RWPE1 (cell line): ENCODE data around the gene SIX1.

Experiments used
- CTCF ChIA-PET: fragments of 350-600 bp; sonication (Branson Sonifier 250); formaldehyde crosslinking; extraction: SDS; loops from one replicate; lab custom pipeline; 2021; lab: Yijun Ruan, JAX
- POLR2A ChIA-PET: fragments of 400-600 bp; formaldehyde crosslinking; extraction: SDS; loops from one replicate; lab custom pipeline; 2020; ENCODE audit warnings: antibody characterized with exemption; ENCODE audit not compliant: low non-redundant PET; lab: Yijun Ruan, JAX
- DNase-seq: peaks from one replicate; pipeline ENCODE4 v3.0.0; 2012; ENCODE audit warnings: low spot score
- H3K27ac ChIP-seq: fragments of 450-650 bp; 2 replicates; pipeline ENCODE4 v1.5.1; 2017
- TF ChIP-seq, protein P1 (sequence below): fragments of 450-650 bp; conservative IDR thresholded peaks from 2 replicates; pipeline ENCODE4 v1.5.1; 2017; ENCODE audit warnings: low read depth, mild to moderate bottlenecking

Gene SIX1

DNA sequence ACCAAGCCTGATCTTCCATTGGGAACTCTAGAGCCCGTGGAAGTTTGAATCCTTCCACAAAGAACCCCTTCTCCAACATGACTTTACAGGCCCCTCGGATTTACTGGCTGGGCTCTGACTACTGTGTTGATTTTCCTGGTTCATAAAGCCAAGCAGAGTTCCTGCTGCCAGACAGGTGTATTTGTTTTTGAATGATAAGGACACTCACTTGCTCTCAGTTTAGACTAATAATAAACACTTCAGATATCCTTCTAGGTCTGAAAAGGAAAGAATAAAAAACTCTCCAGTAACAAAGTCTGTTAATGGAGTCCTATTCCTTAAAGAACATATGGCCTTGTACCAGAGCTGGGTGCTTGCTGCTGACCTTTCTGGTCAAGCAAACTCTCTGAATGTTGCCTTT is 31.0 kb downstream of the SIX1 start:
- TF ChIP-seq, protein P1, sequence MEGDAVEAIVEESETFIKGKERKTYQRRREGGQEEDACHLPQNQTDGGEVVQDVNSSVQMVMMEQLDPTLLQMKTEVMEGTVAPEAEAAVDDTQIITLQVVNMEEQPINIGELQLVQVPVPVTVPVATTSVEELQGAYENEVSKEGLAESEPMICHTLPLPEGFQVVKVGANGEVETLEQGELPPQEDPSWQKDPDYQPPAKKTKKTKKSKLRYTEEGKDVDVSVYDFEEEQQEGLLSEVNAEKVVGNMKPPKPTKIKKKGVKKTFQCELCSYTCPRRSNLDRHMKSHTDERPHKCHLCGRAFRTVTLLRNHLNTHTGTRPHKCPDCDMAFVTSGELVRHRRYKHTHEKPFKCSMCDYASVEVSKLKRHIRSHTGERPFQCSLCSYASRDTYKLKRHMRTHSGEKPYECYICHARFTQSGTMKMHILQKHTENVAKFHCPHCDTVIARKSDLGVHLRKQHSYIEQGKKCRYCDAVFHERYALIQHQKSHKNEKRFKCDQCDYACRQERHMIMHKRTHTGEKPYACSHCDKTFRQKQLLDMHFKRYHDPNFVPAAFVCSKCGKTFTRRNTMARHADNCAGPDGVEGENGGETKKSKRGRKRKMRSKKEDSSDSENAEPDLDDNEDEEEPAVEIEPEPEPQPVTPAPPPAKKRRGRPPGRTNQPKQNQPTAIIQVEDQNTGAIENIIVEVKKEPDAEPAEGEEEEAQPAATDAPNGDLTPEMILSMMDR: no peak
- ChIA-PET POLR2A (no interaction called here), CTCF (interaction anchor here (0.6 kb wide), 1 partner anchor 327 kb away, joined by 3 read pairs; no protein-coding TSS in a partner anchor)
- H3K27ac ChIP-seq: no peak overlapping the region
- no peak for DNase-seq

DNA sequence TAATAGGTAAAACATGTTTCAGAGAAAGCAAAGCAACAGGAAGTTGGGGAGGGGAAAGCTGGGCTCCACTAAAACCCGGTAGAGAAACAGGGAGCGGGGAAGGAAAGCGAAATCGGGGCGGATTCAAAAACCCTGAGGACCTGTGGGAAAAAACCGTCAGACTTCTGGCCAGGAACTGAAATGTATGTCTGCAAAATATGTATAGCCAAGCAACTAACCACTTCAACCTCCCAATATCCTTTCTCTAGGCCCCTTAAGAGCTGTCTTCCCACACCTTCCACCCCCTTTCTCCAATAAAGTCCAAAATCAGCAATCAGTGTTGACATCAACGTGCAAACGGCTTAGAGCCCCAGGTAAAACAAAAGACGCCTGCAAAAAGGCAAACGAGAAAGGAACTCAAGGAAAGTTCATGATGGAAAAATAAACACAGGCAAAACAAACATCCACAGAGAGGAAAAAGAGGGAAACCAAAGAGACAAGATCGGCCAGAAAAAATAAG is 32.8 kb downstream of the SIX1 start:
- POLR2A ChIA-PET: no interaction called here
- no peak for DNase-seq
- TF ChIP-seq, protein P1: no peak
- H3K27ac ChIP-seq: no peak overlapping the region
- CTCF ChIA-PET: no interaction called here

DNA sequence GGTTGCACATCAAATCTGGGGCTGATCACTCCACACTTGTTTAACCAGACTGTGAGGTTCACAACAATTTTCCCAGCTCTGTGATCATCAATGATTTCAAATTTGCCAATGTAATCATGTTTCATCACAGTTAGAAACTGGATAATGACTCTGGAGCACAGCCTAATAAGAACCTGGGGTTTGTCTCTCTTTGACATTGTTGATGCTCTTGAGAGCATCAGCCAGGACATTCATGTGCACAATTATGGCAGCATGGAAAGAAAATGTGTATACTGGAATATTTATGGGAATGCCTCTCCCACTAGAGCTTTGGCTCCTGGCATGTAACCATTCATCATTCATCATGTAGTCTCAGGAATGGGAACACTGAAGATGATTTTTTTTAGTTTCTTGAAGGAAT is 47.0 kb downstream of the SIX1 start:
- no peak for DNase-seq
- no peak overlapping the region for H3K27ac ChIP-seq
- ChIA-PET POLR2A (no interaction called here), CTCF (no interaction called here)
- TF ChIP-seq, protein P1: no peak

DNA sequence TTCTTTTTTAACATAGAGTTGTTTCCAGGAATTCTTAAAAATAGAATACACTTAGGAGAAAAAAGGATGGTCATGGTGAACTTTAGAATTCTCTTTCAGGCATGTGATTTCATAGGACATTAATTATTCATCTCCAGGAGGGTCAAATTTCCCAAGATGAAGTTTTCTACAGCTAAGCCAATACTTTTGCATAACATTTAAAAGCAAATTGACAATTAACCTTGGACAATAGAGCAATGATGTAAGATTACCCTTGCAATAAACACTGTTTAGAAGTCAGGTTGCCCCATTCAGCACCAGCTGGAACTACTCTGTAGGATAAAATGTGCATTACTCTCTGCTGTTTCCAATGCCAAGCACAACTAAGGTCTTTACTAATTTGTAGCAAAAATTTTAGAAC is 49.5 kb downstream of the SIX1 start:
- CTCF ChIA-PET: interaction anchor here (0.5 kb wide), 1 partner anchor 750 kb away, joined by 3 read pairs; no protein-coding TSS in a partner anchor
- TF ChIP-seq, protein P1: no peak

DNA sequence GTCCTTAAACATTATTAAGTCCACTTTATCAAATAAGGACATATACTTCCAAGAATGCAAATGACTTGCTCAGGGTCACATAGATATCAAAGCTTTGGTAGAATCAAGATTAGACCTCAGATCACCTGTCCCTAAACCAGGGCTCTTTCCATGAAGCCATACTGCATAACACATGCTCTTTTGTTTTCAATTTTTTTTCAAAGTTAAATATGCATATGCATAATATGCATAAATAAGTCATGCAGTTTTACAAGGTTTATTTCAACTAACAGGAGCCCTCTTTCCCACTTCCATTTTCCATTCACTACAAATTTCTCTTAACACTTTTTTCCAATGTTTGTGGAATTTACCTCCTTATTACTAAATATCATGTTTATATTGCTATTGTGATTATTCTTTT is 53.1 kb downstream of the SIX1 start:
- no peak for DNase-seq
- TF ChIP-seq, protein P1: no peak
- POLR2A ChIA-PET: no interaction called here
- H3K27ac ChIP-seq: no peak overlapping the region
- CTCF ChIA-PET: no interaction called here

More for the DNA sequence above, 49.5 kb downstream of the SIX1 start:
- DNase-seq: no peak
- POLR2A ChIA-PET: no interaction called here
- H3K27ac ChIP-seq: no peak overlapping the region

DNA sequence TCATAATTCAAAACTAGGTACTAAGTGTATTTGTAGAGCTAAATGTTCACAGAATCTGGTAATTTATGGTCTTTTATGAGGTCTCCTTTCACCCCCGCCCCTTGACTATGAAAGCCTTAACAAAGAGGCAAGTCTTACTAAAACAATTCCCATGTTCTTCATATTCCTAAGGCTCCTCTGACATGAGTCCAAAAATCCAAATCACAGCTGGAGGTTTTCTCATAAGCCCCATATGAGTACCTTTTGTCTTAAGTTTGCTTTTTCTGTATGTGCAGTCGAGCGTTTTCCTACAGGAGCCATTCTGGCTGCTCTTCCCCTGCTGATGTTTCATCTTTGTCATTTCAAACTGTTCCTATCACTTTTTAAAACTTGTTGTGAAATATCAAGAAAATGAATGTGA is 55.2 kb downstream of the SIX1 start:
- ChIA-PET CTCF (no interaction called here), POLR2A (no interaction called here)
- H3K27ac ChIP-seq: no peak overlapping the region
- TF ChIP-seq, protein P1: no peak
- no peak for DNase-seq
